GM21723 (cell line): Measurements from ENCODE around the gene CDC37.
"Not testable (repeated sequence)": the region's sequence is repeated elsewhere in the genome, so short reads cannot be mapped to it uniquely, and the experiment has no call there.

Experiments
- ATAC-seq: cut with Tn5 transposase; IDR thresholded peaks from one replicate; pipeline ENCODE4 v1.9.1; 2021; ENCODE audit warnings: mild to moderate bottlenecking, moderate library complexity; ENCODE audit not compliant: unreplicated experiment

CDC37 gene

DNA sequence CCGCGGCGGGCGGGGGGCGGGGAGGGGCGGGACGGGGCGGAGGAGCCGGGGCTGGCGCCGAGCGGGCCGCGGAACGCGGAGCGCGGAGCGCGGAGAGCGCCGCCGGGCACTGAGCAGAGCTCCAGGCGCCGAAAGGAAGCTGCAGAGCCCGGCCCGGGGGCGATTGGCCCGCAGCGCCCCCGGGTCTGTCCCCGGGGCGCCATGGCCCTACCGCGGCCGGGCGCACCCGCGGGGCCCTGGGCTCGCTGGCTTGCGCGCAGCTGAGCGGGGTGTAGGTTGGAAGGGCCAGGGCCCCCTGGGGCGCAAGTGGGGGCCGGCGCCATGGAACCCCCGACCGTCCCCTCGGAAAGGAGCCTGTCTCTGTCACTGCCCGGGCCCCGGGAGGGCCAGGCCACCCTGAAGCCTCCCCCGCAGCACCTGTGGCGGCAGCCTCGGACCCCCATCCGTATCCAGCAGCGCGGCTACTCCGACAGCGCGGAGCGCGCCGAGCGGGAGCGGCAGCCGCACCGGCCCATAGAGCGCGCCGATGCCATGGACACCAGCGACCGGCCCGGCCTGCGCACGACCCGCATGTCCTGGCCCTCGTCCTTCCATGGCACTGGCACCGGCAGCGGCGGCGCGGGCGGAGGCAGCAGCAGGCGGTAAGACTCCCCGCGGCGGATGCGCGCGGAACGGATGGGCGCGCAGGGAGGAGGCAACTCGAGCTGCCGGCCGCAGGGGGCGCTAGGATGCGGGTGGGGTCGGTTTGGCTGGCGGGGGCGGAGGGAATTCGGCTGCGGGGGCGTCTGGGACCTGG is 17.3 kb upstream of the CDC37 start, which contains the start of gene PDE4A:
TSS of gene PDE4A (plus strand) at position 95 of the 796 bp plus-strand sequence. CDS start at position 322, 227 bp downstream.
- ATAC-seq, result no peak

DNA sequence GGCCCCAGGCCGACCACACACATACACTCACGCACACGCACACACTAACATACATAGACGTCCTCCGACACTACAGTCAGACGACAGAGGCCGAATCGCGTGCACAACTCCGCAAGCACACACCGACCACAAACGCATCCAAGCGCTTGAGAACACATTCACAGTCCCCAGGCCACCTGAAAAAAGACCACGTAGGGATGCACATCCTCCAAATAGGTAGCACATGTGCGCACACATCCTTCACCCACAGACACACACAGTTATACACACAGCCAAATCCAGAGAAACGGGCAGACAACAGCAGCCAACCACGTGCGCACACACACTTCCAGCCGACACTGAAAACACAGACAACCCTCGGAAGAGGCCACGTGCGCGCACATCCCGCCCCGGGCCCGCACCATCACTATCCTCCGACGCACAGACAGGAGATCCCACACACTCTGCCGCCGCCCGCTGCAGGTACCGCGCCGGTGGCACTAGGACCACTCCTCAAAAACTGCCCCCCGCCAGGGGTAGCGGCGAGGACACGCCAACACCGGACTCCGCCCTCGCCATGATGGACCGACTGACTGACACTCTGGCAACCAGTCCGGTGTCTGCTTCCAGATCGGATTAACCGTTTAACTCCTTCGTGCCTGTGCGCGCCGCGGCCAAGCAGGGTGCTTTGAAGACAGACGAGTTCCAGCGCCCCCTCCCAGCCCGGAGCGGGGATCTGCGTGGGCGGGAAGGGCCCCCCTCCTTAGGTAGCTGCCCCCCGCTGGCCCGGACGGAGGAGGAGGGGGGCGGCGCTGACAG is 16.5 kb upstream of the CDC37 start:
- no peak for ATAC-seq

DNA sequence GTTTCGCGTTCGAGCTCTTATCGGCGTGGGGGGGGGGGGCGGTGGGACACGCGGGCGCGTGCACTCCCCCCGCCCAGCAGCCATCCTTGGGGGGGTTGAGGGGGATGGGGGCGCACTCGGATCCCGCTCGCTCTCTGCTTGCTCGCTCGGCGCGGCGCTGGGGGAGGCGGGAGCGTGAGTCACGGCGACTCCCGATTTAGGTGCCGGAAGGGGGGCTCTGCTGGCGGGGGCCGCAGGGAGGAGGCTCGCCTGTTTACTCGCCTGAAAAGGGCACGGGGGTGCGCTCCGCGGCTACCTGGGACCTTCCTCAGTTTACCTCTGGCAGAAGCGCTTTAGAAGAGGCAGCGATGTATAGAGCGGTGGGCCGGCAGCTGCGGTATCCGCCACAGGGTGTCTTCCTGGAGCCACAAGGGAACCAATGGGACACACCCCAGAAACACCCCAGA is 15.9 kb upstream of the CDC37 start:
- ATAC-seq, result no peak

DNA sequence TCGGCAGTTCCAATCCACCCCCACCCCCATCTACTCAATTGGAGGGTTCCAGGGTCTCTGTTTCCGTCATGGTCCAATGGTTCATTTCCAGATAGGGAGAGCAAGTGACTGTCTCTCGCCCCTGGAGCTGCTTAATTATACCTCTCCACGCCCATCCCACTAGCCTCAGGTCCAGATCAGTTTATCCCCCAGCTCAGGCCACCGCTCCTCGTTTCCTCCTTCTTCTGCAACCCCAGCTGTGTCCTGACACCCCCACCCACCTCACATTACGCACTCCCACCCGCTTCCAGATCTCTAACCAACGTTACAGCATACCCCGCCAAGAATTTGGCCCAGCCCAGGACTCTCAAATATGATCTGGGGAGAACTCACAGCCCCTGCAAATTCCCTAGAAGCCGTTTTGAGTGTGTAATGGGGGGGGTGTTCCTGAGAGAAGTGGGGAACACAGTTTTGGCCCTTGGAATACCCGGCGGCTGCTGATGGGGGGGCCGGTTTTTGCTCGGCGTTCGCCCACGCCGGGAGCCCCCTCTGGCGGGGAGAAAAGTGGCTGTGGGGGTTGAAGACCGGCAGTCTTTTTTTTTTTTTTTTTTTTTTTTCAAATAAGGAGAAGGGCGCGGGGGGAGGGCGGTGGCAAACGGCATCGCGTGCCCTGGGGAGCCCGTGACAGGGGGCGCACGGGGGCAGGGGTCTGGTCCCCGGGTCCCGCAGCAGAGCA is 15.3 kb upstream of the CDC37 start:
- ATAC-seq, result no peak

DNA sequence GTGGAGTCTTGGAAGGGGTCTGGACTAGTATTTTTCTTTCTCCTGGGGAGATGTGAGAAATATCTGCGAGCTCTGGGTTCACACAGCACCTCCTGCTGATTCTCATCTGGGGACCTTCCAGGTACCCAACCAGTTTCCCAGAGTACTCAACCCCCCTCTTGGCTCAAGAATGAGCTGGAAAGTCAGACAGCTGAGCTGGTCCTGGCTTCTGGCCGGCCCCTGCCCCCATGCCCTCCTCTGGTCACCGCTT is 14.8 kb upstream of the CDC37 start:
- ATAC-seq, result no peak

DNA sequence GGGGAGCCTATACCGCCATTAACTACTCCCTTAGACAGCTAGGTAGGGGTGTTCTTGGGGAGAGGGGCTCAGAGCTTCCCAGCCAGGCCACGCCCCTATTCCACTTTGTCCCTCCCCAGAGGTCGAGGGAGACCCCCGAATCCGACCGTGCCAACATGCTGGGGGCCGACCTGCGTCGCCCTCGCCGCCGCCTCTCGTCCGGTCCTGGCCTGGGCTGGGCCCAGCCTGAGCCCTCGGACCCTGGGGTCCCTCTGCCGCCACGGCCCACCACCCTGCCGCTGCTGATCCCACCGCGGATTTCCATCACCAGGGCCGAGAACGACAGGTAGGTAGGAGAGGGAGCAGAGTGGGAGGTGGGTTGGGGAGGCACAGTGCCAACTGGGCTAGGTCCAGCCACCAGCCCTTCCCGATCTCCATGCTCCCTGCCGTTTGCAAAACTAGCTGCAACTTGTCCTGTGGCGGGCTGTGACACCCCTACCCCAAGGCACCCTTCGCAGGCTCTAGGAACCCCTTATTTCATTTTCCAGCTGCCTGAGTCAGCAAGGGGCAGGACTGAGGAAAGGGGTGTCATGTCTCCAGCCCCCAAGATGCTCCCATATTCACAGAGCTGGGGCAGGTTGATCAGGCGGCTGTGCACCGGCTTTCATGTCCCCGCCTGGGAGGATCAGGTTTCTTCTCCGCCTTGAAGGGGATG is 14.3 kb upstream of the CDC37 start:
- ATAC-seq, result no peak

DNA sequence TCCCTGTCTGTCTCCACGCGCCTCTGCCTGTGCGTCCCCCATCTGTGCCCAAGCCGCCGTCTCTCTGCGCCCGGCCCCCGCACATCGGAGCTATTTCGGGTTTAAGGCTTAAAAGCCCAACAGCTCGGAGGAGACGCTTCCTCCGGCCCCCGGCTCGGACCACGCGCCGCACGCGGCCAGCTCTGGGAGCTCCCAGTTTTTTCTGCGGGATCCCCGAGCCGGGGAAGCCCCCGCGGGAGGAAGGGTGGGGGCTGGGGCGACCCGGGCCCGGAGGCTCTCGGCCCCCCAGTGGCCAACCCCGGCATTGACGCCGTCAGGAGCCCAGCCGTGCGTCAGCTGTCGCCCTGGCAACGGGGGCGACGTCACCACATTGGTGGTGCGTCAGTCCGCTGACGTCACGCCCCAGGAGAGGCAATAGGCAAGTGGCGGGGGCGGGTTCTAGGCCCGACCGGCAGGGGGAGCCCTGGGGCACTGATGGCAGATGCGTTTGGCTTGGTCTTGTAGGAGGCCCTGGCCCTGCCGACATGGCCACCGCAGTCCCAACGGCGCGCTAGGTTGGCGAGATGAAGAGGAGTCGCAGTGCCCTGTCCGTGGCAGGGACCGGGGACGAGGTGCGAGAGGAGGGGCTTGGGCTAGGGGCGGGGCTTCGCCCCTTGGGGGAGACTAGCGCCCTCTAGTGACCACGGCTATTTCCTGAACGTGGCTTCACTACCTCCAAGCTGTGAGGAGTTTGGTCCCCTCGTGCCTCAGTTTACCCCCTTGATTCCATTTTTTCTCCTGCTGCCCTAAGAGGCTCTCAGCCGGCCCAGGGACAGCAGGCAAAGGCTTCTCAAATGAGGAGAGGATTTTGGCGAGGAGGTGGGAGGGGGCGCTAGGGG is 13.3 kb upstream of the CDC37 start:
- ATAC-seq, result no peak

DNA sequence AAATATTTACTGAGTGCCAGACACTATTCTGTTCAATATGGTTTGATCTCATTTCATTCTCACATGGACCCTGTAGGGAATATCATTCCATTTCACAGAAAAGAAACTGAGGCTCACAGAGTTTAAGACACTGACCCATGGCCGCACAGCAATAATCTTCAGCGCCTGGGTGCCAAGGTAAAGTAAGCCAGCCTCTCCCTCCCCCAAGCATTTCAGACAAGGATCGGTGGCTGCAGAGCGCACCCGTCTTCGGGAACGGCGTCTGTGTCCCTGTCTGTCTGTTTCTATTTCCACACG is 12.7 kb upstream of the CDC37 start:
- ATAC-seq, result no peak

DNA sequence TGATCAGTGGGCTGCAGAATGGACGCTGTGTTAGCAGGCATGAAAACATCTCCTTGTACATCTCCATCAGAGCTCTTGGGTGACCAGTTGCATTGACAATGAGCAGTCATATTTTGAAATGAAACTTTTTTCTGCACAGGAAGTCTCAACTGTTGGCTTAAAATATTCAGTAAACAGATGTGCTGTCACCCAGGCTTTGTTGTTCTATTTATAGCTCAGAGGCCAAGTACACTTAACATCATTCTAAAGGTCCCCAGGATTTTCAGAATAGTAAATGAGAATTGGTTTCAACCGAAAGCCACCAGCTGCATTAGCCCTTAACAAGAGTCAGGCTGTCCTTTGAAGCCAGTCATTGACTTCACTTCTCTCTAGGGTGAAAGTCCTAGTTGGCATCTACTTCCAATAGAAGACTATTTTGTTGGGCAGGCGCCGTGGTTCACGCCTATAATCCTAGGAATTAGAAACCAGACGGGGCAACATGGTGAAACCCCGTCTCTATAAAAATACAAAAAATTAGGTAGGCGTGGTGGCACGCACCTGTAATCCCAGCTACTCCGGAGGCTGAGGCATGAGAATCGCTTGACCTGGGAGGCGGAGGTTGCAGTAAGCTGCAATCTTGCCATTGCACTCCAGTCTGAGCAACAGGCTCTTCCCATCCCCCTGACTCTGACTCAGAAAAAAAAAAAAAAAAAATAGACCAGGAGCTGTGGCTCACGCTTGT is 9.1 kb upstream of the CDC37 start:
- peak; percentile 54 for ATAC-seq

DNA sequence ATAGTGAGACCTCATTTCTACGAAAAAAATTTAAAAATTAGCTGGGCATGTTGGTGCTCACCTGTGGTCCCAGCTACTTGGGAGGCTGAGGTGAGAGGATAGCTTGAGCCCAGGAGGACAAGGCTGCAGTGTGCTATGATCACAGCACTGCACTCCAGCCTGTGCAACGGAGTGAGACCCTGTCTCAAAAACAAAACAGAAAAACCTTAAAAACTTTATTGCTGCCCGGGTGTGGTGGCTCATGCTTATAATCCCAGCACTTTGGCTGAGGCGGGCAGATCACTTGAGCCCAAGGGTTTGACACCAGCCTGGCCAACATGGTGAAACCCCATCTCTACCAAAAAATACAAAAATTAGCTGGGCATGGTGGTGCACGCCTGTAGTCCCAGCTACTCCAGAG is 7.9 kb upstream of the CDC37 start:
- not testable (repeated sequence) for ATAC-seq

DNA sequence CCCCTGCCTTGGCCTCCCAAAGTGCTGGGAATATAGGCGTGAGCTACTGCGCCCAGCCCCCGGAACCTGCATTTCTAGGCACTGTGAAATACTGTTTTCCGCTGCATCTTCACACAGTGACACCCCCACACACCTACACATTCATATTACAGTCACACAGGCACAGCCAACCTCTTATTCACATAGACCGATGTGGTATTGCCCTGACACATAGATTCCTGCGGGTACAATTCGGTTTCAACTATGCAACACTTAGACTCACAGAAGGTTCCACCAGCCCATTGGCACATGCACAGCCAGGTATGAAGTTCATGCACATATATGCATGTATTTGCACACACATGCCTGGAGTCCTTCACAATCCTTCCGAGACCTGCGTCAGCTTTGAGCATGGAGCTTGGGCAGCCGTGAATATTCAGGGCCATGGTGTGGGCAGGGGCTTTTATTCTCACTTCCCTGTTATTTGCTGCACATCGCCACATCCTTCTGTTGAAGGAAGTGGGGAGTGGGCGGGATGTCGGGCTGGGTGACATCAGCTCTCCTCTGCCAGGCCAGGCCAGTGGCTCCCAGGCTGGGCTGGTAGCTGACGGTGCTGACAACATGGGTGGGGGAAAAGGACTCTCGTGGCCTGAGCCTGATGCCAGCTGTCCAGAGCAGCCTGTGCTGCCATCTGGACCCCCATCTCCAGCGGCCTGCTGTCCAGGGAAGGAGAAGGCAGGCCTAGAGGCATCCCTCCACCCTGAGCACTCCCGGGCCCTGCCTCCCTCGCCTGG is 5.4 kb upstream of the CDC37 start:
- ATAC-seq, result no peak

DNA sequence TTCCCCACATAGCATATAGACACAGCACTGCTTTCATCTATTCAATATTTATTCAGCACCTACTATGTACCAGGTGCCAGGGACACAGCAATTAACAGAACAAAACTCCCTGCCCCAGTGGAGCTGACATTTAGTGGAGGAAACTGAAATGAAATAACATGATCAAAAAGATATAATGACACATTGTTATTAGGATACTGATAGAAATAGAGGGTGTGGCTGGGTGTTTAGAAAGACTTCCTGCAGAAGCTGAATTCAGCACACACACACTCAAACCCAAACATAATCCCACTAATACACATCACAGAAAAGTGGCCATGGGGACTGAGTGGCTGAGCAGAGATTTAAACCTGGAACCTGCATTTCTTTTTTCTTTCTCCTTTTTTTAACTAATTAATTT is 3.8 kb upstream of the CDC37 start:
- no peak for ATAC-seq

DNA sequence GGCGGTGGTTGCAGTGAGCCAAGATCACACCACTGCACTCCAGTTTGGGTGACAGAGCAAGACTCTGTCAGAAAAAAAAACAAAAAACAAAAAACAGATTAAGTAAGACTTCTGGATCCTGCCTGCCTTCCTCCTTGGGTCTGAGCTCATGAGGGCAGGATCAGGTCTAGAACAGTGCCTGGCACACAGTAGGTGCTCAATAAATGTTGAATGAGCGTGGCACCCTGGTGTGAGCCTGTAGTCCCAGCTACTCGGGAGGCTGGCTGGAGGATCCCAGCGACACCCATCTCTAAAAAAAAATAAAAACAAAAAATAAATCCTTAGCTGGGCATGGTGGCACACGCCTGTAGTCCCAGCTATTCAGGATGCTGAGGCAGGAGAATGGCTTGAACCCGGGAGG is 2.8 kb upstream of the CDC37 start:
- ATAC-seq, result no peak

DNA sequence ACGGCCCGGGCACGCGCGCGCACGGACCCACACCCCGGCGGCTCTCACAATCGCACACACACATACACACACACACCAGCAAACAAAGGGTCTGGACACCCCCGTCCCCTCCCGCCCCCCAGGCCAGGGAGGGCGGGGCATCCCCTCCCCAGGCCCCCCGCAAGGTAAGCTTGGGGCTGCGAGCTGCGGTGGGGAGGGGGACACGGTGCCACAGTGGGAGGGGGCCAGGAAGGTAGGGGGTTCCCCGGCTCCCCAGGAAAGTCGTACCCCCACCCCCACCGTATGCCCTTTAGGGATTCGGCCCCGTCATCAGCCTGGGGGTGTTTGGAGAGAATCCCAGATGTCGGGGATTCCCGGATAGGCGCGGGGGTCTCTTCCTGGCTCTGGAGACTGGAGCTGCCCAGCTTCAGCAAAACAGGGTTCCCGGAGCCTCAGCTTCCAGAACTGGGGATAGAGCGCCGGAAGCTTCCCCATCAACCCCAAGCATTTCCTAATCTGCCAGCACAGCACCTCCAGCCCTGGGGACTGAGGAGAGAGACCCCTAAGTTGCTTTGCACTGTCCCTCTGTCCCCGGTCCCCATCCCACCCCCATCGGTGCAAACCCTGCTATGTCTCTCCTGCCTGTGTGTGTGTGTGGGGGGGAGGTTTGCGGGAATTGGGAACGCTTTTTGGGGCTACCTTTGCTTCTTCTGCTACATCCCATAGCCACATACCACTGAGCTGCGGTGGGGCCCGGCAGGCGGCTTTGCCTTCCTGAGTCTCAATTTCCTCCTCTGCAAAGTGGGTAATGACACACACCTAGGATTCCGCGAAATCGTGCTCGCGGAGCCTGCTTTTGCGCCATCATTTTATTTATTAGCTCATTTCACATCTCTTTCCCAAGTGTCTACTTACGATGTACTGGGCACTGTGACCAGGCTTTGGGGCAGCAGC is 1.8 kb upstream of the CDC37 start:
- ATAC-seq, result no peak

DNA sequence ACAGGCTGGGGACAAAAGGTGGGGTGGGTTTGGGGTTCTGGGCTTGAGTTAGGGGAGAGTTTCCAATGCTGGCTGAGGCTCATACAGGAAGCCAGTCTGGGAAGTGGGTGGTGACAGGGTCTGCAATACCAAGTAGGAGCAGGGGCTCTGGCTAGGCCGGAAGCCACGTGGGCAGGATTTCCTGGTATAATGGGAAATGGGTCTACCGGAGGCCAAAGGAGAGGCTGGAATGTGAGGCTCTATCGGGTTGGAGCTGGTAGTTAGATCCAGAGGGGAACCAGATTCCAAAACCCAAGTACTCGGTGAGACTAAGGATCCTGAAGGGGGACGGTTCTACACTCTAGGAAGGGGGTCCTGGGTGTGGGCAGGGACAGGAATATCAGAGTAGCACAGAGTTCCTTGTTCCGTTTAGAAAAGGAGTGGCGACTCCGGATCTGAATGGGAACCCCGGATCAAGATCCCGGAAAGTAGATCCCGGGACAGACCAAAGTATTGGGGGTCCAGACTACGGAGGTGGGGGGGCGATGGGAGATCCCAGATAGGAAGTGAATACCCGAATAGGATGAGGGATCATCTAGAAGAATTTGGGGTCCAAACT is 802 bp downstream of the CDC37 start:
- ATAC-seq, result no peak

DNA sequence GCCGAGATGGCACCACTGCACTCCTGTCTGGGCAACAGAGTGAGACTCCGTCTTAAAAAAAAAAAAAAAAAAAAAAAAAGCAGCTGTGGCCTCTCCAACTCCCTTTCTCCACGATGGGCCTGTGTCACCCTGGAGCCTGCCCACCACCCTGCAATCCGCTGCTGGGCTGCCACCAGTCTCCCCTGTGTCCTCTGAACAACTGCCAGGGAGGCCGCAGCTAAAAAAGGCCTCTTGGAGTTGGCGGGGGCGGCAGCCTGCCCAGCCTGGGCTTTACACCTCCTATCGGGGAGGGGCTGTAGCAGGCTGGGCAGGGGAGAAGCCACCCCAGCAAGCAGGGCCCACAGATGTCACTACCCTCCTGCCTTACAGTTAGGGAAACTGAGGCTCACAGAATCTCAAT is 3.5 kb downstream of the CDC37 start:
- no peak for ATAC-seq

DNA sequence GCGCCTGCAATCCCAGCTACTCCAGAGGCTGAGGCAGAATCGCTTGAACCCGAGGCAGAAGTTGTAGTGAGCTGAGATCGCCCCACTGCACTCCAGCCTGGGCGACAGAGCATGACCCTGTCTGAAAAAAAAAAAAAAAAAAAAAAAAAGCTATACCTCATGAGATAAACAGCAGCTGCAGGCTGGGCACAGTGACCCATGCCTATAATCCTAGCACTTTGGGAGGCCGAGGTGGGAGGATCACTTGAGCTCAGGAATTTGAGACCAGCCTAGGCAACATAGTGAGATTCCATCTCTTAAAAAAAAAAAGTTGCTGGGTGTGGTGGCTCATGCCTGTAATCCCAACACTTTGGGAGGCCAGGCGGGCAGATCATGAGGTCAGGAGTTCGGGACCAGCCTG is 4.0 kb downstream of the CDC37 start:
- not testable (repeated sequence) for ATAC-seq

DNA sequence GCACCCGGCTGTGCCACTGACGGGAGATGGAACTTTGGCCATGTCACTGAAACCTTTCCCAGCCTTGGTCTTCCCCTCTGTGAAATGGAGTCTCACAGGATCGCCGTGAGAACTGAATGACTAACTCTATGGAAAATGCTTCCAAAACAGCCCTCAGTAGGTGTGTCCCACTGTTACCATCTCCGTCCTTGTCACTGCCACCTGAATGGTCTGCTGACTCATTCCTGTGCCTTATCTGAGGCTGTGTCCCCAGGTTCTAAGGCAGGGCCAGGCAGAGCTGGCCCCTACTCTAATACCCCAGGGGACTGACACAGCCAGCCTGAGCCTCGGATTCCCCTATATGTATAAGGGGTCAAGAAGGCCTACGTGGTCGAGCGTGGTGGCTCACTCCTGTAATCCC is 4.5 kb downstream of the CDC37 start:
- ATAC-seq, result no peak
